Adrenal gland (tissue), 5 donors: ENCODE measurements around the gene ENKUR.
A peak's percentile ranks its signal among the peaks of the same experiment; 100 is the strongest.

Source experiments
- POLR2A ChIP-seq, 2 donors: fragments of 450-650 bp; IDR thresholded peaks; one replicate each; pipeline ENCODE4 v1.6.1; 2017; ENCODE audit warnings: antibody characterized with exemption in 2 of 2, mild to moderate bottlenecking in 2 of 2, moderate library complexity in 1 of 2
- TF ChIP-seq, protein P1 (sequence below), 6 experiments: fragments of 450-650 bp in 4 of 6; fragments of 200-600 bp in 2 of 6; sonication (generic) in 1 of 6; IDR thresholded peaks; 1 replicate in 5 of 6; 2 replicates in 1 of 6; pipeline versions ENCODE4 v1.5.1 to v1.8.0; 2016 to 2021; ENCODE audit warnings: antibody characterized with exemption in 6 of 6, mild to moderate bottlenecking in 2 of 6, moderate library complexity in 1 of 6
- donor health status: DM: no; HTN: no; CAD: no.

DNA sequence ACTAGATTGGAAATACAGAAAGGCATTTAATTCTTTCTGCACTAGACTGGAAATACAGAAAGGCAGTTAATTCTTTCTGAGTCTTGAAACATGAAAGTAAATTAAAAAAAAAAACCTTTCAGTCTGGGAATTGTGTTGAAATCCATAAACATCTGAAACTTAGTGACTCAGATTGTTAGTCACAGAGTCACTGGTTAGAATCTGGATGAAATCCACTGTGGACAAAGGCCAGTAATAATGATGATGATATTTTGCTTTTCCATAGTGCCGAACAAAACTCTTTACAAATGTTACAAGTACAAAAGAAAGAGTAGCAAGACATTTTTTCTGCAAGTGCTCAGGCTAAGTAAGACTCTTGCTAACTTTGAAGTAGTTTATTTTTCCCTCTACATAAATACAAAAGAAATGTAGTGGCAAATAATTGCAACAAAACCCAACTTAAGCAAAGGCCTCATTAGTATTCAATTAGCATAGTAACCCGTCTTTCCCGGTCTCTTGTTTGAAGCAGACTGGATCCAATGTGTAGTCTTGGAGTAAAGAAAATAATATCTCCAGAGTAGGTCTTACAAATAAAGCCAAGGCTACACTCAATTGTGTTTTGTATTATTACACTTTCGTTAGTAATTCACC lies 57.8 kb downstream of the ENKUR start:
- TF ChIP-seq, protein P1, sequence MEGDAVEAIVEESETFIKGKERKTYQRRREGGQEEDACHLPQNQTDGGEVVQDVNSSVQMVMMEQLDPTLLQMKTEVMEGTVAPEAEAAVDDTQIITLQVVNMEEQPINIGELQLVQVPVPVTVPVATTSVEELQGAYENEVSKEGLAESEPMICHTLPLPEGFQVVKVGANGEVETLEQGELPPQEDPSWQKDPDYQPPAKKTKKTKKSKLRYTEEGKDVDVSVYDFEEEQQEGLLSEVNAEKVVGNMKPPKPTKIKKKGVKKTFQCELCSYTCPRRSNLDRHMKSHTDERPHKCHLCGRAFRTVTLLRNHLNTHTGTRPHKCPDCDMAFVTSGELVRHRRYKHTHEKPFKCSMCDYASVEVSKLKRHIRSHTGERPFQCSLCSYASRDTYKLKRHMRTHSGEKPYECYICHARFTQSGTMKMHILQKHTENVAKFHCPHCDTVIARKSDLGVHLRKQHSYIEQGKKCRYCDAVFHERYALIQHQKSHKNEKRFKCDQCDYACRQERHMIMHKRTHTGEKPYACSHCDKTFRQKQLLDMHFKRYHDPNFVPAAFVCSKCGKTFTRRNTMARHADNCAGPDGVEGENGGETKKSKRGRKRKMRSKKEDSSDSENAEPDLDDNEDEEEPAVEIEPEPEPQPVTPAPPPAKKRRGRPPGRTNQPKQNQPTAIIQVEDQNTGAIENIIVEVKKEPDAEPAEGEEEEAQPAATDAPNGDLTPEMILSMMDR (IDR thresholded peaks at IDR 0.05) = no peak
- TF ChIP-seq POLR2A (IDR thresholded peaks at IDR 0.05) = peak in 1 of 2 donors; percentile 19
